HepG2 (cell line): ENCODE results near the gene CDKN1A. TPM values are rescaled to one million over a fixed set of nuclear protein-coding genes. Genes with fewer than 3 reads are reported as not detected.

Source experiments
- ATF7 ChIP-seq, 2 experiments: fragments of 450-650 bp in 1 of 2; sonication (generic) in 1 of 2; formaldehyde crosslinking in 1 of 2; IDR thresholded peaks; 2 replicates each; pipeline versions ENCODE4 v1.4.0 to v1.6.1; 2016 to 2020; ENCODE audit warnings: antibody characterized with exemption in 1 of 2, mild to moderate bottlenecking in 1 of 2, missing genetic modification reagents in 1 of 2
- ATM ChIP-seq: fragments of 450-650 bp; IDR thresholded peaks from 2 replicates; pipeline ENCODE4 v1.7.1; 2017; ENCODE audit warnings: mild to moderate bottlenecking, borderline replicate concordance
- BHLHE40 ChIP-seq: IDR thresholded peaks from 2 replicates; pipeline ENCODE4 v1.6.1; 2011; ENCODE audit warnings: low read length, improper control_type of control experiment
- CBFB ChIP-seq: sonication (generic); formaldehyde crosslinking; IDR thresholded peaks from 2 replicates; pipeline ENCODE4 v1.4.0; 2020; ENCODE audit warnings: missing genetic modification reagents
- CBX2 ChIP-seq, 2 experiments: fragments of 200-600 bp in 1 of 2; sonication (generic); formaldehyde crosslinking in 1 of 2; IDR thresholded peaks; 2 replicates each; pipeline versions ENCODE4 v1.7.0 to v1.8.1; 2018 to 2022; ENCODE audit warnings: low read depth in 2 of 2, low read length in 1 of 2, mild to moderate bottlenecking in 1 of 2, missing genetic modification reagents in 1 of 2
- HDAC1 ChIP-seq: sonication (generic); formaldehyde crosslinking; IDR thresholded peaks from 2 replicates; pipeline ENCODE4 v1.5.1; 2020; ENCODE audit warnings: mild to moderate bottlenecking, missing genetic modification reagents
- IRF2 ChIP-seq: IDR thresholded peaks from 2 replicates; pipeline ENCODE4 v1.6.1; 2018; ENCODE audit warnings: missing genetic modification reagents, missing compliant biosample characterization
- ISX ChIP-seq: sonication (generic); formaldehyde crosslinking; conservative IDR thresholded peaks from 2 replicates; pipeline ENCODE4 v1.5.0; 2020; ENCODE audit warnings: missing genetic modification reagents
- MAFK ChIP-seq, 2 experiments: IDR thresholded peaks in 1 of 2; conservative IDR thresholded peaks in 1 of 2; 2 replicates each; pipeline ENCODE4 v1.6.1; 2011; ENCODE audit warnings: improper control_type of control experiment in 2 of 2, low read length in 2 of 2
- PHB2 ChIP-seq: fragments of 450-650 bp; IDR thresholded peaks from 2 replicates; pipeline ENCODE4 v1.6.1; 2018; ENCODE audit not compliant: partially characterized antibody
- ZFP37 ChIP-seq: sonication (generic); formaldehyde crosslinking; IDR thresholded peaks from 2 replicates; pipeline ENCODE4 v1.4.0; 2020; ENCODE audit warnings: missing genetic modification reagents, borderline replicate concordance
- ZNF407 ChIP-seq: sonication (generic); formaldehyde crosslinking; IDR thresholded peaks from one replicate; pipeline ENCODE4 v1.5.1; 2020; ENCODE audit warnings: mild to moderate bottlenecking, missing genetic modification reagents; ENCODE audit errors: not compliant biosample characterization
- ZNF468 ChIP-seq: sonication (generic); formaldehyde crosslinking; IDR thresholded peaks from 2 replicates; pipeline ENCODE4 v1.8.0; 2022; ENCODE audit warnings: mild to moderate bottlenecking, moderate library complexity, missing genetic modification reagents
- ZNF501 ChIP-seq: sonication (generic); formaldehyde crosslinking; IDR thresholded peaks from 2 replicates; pipeline ENCODE4 v1.5.1; 2020; ENCODE audit warnings: mild to moderate bottlenecking, moderate library complexity, missing genetic modification reagents
- ZNF766 ChIP-seq: sonication (generic); formaldehyde crosslinking; IDR thresholded peaks from 2 replicates; pipeline ENCODE4 v1.5.0; 2020; ENCODE audit warnings: missing genetic modification reagents, borderline replicate concordance
- polyA plus RNA-seq, 8 experiments: library from polyadenylated mRNA; depleted of rRNA in 3 of 8; stranded (reverse) in 7 of 8; unstranded in 1 of 8; fragments of >200 nt; fragmentation: Illumina TruSeq in 4 of 8; extraction: Trizol in 4 of 8; gene quantifications; 2 replicates each; pipeline versions ENCODE4 v1.2.1 to v1.2.3, GENCODE V29; 2011 to 2016; ENCODE audit warnings: low read depth in 4 of 8, missing spikeins in 1 of 8, mixed read lengths in 1 of 8; ENCODE audit not compliant: insufficient read depth in 1 of 8
- total RNA-seq, 5 experiments: library from RNA; depleted of rRNA; stranded (reverse); fragments of >200 nt; fragmentation: Illumina TruSeq; extraction: Trizol; gene quantifications; 2 replicates each; pipeline ENCODE4 v1.2.3, GENCODE V29; 2016; ENCODE audit warnings: low read depth in 1 of 5
- TF ChIP-seq, protein P1 (sequence below): sonication (generic); formaldehyde crosslinking; IDR thresholded peaks from 2 replicates; pipeline ENCODE4 v1.5.0; 2020; ENCODE audit warnings: missing genetic modification reagents
- TF ChIP-seq, protein P2 (sequence below): IDR thresholded peaks from 2 replicates; pipeline ENCODE4 v1.6.1; 2018; ENCODE audit warnings: missing genetic modification reagents, mild to moderate bottlenecking, missing compliant biosample characterization

CDKN1A gene
- total and polyA plus RNA-seq, 2 of the 13 experiments (the other 11 are each of a cell fraction or from before 2014, with no cell fraction given) = 60.7 to 92.1 TPM

DNA sequence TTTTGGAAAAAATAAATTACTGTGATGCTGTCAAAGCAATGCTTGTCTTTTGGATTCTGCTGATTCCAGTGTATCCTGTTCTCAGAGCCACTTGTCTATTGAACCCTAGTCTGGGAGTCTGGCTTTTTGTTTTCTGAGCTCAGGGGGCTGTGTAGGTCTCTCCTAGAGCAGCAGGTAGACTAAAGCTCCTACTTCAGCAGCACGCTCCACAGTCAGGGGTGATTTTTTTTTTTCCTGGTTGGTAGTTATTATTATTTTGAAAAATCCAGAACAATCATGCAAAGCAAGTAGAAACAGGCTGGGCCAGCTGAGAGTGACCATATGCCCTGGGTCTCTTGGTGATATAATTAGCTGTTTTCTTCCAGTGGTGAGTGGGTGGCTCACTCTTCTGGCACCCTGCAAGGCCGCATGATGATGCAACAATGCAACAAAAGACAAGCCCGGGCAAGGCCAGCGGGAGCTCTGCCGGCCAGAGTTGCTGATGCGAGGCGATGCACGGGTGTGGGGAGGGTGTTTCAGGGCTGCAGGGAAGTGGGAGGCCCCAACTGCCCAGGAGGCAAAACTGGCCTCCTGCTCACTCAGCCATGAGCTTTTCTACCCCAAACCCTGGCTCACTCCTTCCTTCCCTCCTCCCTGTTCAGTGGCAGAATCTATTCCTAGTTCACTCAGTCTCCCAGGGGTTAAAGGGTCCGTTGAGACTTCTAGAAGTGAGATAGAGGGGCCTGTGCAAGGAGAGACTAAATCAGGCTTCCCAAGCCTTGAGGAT, 11.5 kb upstream of the CDKN1A start (continued):
- TF ChIP-seq IRF2 (CRISPR knock-in tag) (peak; percentile 98), ZNF407 (CRISPR knock-in tag) (no peak), ATF7 (IDR thresholded peaks at IDR 0.05) (peak; percentile 90), ATF7 (CRISPR knock-in tag; IDR thresholded peaks at IDR 0.05) (peak; percentile 94), ATM (no peak), ISX (CRISPR knock-in tag) (0 out of 2 replicates have a peak, but pooled peaks have one; percentile 22), MAFK (conservative IDR thresholded peaks at IDR 0.05 in 1 of 2, IDR thresholded peaks at IDR 0.05 in 1 of 2; ENCODE audit: low read length in 2 of 2) (peak; percentile 55 to 65), HDAC1 (CRISPR knock-in tag) (peak; percentile 97), ZNF468 (CRISPR knock-in tag) (0 out of 2 replicates have a peak, but pooled peaks have one; percentile 21), ZNF766 (no peak), ZFP37 (CRISPR knock-in tag) (peak; percentile 68; the same call in 1 of the 2 replicates), CBX2 (IDR thresholded peaks at IDR 0.05; ENCODE audit: low read depth, low read length) (no peak), CBX2 (CRISPR knock-in tag; IDR thresholded peaks at IDR 0.05; ENCODE audit: low read depth) (0 out of 2 replicates have a peak, but pooled peaks have one; percentile 79), ZNF501 (peak; percentile 94), BHLHE40 (peak; percentile 70), PHB2 (no peak), CBFB (CRISPR knock-in tag) (peak; percentile 87)
- TF ChIP-seq, protein P1, sequence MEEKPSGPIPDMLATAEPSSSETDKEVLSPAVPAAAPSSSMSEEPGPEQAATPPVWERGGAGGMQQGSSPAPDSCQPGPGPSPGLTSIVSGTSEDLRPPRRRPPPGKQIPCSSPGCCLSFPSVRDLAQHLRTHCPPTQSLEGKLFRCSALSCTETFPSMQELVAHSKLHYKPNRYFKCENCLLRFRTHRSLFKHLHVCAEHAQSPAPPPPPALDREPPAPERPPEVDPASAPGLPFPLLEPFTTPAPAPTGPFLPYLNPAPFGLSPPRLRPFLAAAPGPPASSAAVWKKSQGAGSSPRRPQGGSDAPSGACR (CRISPR knock-in tag) = peak; percentile 85; the same call in 1 of the 2 replicates
- TF ChIP-seq, protein P2, sequence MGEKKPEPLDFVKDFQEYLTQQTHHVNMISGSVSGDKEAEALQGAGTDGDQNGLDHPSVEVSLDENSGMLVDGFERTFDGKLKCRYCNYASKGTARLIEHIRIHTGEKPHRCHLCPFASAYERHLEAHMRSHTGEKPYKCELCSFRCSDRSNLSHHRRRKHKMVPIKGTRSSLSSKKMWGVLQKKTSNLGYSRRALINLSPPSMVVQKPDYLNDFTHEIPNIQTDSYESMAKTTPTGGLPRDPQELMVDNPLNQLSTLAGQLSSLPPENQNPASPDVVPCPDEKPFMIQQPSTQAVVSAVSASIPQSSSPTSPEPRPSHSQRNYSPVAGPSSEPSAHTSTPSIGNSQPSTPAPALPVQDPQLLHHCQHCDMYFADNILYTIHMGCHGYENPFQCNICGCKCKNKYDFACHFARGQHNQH (CRISPR knock-in tag) = peak; percentile 95
